AG09309 (cell line): Measurements from ENCODE around the gene PTPRG.

Source experiments
- DNase-seq: peaks from one replicate; pipeline ENCODE4 v3.0.0-alpha.2; 2010; ENCODE audit warnings: low read depth
- H3K4me3 ChIP-seq: 2 replicates; pipeline ENCODE4 v1.5.1; 2011; ENCODE audit warnings: mild to moderate bottlenecking, low read depth, low read length, moderate library complexity; ENCODE audit not compliant: control insufficient read depth
- TF ChIP-seq, protein P1 (sequence below): IDR thresholded peaks from 2 replicates; pipeline ENCODE4 v1.5.1; 2011; ENCODE audit warnings: mild to moderate bottlenecking, low read depth, low read length, inconsistent platforms; ENCODE audit not compliant: insufficient read depth, control insufficient read depth; ENCODE audit errors: missing control alignments

Gene PTPRG

DNA sequence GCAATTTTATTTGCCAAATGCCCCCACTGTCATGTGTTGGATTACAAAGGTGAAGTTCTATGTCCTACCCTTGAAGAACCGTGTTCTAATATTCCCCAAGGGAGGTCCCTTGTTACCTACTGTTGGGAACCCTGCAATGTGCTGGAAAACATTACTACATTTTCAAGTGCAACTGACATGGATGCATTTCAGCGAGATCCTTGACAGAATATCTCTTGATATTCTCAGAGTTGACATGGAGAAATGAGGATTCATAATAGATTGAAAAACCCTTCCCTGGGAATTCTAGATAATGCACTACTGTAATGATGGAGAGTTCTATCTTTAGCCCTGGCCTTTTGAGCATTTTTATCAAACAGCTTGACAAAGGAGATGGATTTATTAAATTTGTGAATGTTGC, 414.6 kb downstream of the PTPRG start:
- DNase-seq, result no peak
- TF ChIP-seq, protein P1, sequence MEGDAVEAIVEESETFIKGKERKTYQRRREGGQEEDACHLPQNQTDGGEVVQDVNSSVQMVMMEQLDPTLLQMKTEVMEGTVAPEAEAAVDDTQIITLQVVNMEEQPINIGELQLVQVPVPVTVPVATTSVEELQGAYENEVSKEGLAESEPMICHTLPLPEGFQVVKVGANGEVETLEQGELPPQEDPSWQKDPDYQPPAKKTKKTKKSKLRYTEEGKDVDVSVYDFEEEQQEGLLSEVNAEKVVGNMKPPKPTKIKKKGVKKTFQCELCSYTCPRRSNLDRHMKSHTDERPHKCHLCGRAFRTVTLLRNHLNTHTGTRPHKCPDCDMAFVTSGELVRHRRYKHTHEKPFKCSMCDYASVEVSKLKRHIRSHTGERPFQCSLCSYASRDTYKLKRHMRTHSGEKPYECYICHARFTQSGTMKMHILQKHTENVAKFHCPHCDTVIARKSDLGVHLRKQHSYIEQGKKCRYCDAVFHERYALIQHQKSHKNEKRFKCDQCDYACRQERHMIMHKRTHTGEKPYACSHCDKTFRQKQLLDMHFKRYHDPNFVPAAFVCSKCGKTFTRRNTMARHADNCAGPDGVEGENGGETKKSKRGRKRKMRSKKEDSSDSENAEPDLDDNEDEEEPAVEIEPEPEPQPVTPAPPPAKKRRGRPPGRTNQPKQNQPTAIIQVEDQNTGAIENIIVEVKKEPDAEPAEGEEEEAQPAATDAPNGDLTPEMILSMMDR, result no peak
- no peak overlapping the region for H3K4me3 ChIP-seq

DNA sequence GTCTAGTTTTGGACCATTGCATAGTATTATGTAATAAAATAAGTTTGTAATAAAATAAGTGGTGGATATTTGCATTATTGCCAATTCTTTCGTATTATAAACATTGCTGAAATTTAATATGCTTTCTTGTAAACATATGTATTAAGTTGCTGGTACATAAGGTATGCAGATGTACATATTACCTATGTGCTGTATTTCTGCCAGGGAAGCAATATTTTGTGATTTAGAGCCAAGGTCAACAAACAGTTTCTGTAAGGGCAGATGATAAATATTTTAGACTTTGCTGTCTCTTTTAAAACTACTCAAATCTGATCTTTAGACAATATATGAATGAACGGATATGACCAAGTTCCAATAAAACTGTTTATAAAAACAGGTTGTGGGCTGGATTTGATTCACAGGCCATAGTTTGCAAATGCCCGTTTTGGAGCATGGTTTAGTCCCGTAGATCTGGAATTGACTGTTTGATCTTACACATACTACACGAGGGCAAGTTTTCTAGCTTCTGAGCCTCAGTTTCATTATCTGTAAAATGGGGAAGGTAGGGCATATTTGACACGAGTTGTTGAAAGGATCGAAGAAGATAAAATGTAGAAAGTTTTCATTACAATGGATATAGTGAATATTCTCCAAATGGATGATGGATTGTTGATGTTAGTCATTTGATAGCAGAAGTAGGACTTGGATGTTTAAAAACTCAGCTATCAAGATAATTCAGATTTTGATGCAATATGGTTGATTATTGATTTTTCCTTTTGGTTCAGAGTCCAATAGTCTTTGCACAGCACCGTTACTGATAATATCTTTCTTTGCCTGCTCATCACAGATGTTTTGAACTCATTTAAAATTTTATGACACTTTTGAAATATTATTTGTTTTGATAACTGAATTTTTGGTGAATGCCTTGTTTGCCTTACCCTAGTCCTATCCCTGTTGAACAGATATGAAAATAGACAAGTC, 417.4 kb downstream of the PTPRG start:
- no peak overlapping the region for H3K4me3 ChIP-seq
- DNase-seq, result no peak
- TF ChIP-seq, protein P1, result no peak

DNA sequence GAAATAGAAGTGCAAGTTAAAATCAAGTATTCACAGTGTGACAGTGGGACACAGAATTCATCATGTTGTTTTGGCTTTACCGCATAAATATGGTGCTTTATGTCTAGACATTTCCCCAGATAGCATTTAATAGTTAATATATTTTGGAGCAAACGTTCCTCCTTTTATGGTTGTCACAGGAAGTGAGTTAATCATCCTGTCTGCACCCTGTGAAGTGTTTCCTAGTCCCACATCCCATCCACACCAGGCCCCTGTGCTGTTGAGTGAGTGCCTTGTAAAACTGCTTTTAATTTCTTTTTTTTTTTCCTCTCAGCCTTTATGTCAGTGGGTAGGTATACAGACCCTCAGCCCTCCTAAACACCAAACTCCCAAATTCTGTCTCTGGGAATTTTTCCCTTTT, 418.3 kb downstream of the PTPRG start:
- TF ChIP-seq, protein P1, result no peak
- DNase-seq, result no peak
- no peak overlapping the region for H3K4me3 ChIP-seq

DNA sequence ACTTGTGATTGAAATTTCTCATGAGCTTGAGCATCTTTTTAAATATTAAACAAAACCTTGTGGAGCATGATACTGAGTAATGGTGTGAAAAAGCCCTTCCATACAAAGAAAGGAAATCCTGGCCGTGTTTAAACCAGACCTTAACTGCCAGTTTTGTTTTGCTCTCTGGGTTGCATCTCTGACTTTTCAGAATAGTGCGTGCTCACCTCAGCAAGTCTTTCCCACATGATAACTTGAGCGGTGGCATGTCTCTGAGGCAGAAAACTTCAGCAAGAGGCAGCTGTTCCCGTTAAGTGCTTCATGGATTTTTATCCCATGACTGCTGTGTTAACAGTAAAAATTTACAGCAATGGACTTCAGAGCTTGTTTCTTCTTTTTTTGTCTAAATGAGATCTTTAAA, 418.7 kb downstream of the PTPRG start:
- TF ChIP-seq, protein P1, result no peak
- peak; percentile 8 for DNase-seq
- no peak overlapping the region for H3K4me3 ChIP-seq

DNA sequence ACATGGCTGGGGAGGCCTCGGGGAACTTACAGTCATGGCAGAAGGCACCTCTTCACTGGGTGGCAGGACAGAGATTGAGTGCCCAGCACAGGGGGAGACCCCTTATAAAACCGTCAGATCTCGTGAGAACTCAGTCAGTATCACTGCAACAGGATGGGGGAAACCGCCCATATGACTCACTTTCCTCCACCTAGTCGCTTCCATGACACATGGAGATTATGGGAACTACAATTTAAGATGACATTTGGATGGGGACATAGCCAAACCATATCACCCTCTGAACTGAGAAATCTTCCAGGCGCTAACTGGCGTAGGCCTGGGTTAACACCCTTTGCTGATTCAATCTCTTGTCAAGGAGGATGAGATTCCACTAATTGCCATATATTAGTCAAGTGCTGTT, 419.7 kb downstream of the PTPRG start:
- DNase-seq, result no peak
- H3K4me3 ChIP-seq, result no peak overlapping the region
- TF ChIP-seq, protein P1, result no peak

DNA sequence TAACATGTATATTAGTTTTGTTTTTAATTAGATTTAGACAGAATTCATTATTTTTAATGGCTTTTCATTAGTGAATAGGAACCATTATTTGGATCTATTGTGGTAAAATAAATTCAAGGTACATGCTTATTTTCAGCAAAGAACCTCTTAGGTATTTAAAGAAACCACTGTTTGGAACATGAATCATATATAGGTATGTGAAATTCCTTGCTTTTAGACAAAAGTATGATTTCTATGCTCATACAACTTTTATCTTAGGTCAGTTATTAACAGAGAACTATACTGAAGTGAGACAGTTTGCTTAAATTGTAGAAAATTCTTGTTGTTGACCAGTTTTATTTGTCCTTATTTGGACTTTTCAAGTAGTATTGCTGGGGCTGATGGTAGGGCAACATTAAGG, 422.1 kb downstream of the PTPRG start:
- no peak for DNase-seq
- TF ChIP-seq, protein P1, result no peak
- no peak overlapping the region for H3K4me3 ChIP-seq

DNA sequence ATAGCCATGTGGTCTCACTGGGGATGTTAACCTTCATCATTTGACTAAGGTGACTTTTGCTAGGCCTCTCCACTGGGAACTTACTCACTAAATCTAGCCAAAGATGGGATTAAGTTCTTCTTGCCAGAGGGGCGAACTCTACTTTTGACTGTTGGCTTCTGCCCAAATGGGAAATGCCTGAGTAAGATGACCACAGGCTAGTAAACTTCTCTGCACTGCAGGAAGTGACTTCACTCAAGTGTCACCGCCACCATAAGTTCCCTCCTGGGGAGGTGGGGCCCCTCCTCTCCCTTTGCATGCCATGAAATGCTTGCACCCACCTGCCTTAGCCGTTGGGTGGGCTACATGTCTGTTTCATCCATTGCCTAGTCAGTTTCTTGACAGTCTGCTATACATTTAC, 423.6 kb downstream of the PTPRG start:
- H3K4me3 ChIP-seq, result no peak overlapping the region
- TF ChIP-seq, protein P1, result no peak
- DNase-seq, result peak; percentile 48
